HG02610 (cell line): Measurements from ENCODE around the gene SNAI3.
A peak's percentile ranks its signal among the peaks of the same experiment; 100 is the strongest.

Source experiments
- ATAC-seq: cut with Tn5 transposase; IDR thresholded peaks from one replicate; pipeline ENCODE4 v1.9.1; 2021; ENCODE audit warnings: mild to moderate bottlenecking, moderate library complexity; ENCODE audit not compliant: unreplicated experiment

The SNAI3 gene

DNA sequence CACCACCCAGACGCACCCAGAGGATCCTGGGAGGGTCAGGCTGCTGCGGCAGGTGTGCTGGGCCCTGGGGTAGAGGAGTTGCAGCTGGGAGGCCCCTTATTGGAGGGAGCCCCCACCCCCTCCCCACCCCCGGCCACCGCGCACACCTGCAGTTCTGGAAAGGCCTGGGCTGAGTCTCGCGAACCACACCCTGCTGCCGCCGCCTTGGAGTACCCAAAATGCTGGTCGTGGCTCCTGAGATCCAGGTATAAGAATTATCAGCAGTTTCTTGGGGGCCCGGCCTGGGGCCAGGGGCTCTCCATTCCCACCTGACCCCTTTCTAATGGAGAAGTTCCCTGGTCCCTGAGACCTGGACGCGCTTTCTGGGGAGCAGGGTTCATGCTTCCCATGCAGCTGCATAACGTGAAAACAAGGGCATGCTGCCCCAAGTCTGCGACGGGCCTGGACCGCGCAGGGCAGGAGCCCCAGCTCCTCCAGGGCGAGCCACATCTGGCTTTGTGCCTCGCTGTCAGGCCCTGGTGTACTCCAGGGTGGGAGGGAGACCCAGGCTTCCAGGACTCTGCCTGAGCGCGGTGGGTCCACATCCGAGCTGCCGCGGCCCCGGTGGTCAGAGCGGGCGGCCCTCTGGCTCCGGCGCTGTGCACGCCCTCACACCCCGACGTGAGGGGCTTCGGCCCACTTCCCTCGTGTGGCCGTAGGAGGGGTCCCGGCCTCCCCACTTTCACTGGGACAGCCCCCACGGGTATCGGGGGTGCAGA is 7.3 kb upstream of the SNAI3 start:
- no peak for ATAC-seq

DNA sequence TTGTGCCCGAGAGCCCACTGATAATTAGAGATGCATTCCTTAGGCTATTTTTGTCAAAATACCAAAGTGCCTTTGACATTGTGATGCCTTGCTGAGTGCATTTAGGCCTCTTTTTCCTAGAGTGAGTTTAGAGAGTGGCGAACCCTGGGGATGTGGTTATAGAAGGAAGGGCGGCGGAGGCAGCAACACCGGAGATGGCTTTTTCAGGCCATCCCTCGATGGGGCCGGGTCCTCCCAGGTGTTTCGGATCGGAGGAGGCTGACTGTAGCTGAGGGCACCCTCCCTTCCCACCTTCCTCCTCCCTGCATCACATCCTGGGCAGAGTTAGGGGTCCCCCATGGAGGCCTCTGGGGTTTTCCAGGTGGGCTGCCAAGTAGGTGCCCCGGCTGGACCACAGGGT is 6.6 kb upstream of the SNAI3 start:
- ATAC-seq = no peak

DNA sequence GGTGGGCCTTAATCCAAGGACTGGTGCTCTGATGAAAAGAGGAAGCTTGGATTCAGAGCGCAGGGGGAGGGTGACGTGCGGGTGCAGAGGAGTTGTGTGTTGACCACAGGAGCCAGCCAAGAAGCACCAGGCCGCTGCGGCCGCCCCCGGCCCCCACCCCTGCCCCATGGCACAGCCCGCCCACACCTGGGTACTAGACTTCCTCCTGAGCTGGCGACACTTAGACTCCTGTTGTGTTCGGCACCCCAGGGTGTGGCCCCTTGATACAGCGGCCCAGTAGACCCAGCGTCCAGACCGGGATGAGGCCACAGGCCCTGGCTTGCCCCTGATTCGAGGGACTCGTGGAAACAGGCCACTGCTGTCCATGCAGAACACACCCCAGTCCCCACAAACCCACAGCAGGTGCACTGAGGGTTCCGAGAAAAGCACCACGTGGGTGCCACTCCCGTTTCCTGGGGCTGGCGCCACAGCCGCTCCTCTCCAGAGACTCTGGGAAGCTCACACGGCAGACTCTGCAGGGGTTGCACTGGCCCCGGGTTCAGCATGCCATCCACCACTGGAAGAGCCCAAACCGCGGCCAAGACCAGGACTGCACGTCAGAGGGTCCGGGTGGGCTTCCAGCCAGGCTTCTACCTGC is 5.7 kb upstream of the SNAI3 start:
- ATAC-seq = no peak

- ATAC-seq = no peak
Measured at GRCh38 chr16:88691129-88691813, 5.0 kb upstream of the SNAI3 start.

DNA sequence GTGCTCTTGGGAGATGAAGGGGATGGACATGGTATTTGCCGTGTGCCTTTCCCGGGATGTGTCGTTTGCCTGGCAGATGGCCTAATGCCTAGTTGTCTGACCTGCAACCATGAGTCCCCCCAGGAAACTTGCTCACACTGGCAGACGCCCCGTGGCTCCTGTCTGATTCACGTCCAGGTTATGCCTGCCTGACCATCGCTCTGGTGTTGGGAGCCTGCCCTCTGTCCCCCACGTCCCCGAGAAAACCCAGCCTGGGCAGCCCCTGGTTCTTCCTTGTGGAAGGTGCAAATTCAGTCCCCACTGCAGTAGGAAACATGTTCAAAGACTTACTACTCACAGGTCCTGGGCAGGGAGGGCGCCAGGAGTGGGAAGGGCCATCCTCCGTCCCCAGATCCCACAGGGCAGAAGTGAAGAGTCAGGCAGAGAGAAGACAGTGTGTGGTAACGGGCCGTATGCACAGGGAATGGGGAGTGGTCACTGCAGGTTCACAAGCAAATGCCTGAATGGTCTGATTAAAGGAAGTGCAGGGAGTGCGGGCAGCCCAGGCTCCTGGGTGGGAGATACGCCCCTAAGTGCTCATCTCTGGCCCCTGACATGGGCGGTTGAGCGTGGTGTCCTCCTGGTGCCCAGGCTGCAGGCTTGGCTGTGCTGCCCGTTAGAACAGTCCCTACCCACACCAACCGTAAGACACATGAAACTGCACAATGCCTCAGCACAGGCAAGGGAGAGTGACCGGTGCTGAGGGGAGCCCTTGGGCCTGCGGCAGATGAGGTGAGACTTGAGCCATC is 4.2 kb upstream of the SNAI3 start:
- ATAC-seq = no peak

DNA sequence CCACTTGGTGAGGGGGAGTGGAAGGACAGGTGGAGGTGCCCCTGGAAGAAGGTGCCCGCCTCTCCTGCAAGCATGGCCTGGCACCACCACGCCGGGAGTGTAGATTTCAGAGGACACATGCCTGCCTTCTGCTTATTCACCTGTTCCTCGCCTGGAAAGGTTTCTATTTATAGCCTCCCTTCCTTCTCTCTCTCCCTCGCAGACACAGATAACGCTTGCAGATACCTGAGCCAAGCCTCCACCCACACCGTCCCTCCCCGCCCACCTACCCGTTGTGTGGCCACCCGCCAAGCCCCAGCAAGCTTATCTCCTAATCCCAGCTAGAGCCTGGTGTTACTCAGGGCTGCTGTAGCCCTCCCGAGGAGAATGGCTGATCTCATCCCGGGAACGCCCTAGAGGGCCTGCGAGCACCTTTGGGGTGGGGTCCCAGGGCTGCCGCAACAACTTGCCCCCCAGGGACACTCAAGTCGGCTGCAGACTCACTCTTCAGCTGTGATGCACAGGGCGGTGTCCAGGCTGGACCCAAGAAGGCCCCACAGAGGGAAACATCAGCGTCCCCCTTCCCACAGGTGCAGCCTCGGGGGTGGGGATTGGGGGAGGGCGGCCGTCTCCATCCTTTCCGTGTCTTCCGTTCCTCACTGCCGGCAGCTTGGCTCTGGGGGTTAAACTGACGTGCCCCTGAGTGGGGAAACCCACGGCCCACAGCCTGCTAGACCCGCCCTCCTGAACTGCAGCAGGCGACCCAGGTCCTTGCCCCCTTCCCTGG is 1.9 kb upstream of the SNAI3 start:
- no peak for ATAC-seq

- no peak for ATAC-seq
Measured at GRCh38 chr16:88687676-88688012, 1.3 kb upstream of the SNAI3 start.

DNA sequence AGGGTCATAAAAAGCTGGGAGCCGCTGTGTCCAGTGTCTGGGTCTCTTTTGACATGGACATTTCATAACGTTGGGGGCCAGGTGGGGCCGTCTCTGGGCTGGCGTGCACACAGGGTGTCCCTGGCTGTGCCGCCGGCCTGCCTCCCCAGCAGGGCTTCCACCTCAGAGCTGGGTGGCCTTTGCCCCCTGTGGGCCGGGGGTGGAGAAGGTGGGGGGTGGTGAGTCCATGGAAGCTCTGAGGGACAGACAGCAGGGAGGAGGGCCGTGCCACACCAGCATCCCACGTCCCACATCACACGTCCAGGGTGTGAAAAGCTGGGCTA is 908 bp upstream of the SNAI3 start:
- ATAC-seq = no peak

DNA sequence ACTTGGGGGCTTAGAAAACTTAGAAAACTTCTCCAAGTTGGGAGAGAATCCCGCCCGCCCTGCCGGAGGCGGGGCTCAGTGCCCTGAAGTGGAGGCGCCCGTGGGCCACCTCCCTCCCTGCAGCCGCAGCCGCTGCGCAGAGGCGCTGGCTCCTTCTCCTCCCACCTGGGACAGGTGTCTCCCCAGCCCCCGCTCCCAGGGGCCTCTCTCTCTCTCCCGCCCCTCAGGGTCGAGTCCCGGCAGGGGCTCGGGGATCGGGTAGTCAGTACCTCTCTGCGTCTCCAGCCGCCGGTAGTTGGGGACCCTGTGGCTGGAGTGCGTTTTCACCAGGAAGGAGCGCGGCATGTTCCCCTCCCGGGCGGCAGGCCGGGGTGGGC is 257 bp downstream of the SNAI3 start:
- ATAC-seq = peak; percentile 12

- no peak for ATAC-seq
Measured at GRCh38 chr16:88685156-88686061, 898 bp downstream of the SNAI3 start.

DNA sequence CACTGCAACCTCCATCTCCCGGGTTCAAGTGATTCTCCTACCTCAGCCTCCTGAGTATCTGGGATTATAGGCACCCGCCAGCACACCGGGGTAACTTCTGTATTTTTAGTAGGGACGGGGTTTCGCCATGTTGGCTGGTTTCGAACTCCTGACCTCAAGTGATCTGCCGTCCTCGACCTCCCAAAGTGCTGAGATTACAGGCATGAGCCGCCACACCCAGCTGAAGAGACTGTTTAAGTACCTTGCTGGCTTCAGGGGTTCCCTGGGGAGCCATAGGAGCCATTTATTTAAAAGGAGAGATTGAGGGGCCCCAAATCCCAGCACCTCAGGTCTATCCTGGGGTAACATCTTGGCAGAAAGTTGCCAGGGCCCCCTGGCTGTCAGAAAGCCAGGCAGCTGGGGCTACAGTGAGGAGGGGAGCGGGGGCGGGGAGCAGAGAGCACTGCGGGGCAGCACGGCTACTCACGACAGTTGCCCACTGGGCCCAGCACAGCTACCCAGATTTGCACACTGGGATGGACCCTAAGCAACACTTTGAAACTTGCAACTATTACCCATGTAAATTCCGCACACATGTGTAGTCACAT is 1.6 kb downstream of the SNAI3 start:
- ATAC-seq = no peak

DNA sequence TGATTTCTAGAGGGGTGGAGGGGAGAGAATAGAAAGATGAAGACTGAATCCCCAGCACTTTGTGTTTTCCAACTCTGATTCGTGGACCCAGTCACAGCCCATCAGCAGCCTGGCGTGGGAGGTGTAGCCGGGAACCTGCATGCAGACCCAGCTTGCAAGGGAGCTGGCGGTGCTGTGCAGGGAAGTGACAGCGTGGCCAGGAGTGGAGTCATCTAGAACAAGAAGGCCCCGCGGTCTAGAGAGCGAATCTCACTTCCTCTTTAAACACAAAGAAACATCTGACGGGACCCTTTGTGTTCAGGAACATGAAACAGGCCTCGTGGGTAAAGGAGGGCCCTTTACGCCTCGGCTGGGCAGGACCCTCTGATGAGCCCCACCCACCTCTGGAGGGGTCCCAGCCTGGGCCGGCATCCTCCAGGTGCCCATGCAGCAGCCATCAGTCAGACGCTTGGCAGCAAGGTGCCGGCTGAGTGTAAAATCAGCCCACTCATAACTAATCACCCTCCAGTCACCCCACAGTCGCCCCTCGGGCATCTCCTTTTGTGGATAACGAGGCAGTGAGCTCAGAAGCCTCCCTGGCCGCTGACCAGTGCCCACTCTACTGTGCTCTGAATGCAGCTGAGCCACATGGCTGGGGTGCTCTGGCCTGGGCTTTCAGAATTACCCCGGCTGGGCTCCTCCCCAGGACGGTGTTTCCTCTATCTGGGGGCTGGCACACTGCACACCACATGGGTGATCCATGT is 4.4 kb downstream of the SNAI3 start:
- peak; percentile 72 for ATAC-seq

DNA sequence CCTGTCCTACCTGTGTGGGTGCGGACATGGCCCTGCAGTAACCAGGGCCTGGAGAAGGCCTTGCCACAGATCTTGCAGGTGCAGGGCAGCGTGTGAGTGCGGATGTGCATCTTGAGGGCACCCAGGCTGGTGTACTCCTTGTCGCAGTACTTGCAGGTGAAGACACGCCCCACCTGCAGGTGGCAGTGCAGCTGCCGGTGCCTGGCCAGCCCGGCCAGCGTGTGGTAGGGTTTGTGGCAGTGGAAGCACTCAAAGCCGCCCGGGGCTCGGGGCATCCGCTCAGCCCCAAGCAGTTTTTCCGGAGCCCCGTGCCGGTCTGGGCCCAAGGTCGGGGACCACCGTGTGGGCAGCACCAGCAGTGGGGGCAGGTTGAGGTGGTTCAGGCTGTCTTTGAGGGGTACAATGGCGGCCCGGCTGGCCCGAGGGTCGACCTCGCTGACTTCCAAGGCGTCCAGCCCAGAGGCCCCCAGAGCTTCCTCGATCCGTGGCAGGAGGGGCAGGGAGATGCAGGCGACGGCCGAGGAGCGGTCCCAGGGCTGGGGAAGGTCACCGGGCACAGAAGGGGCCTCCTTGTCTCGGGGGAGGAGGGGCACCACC is 5.1 kb downstream of the SNAI3 start:
- ATAC-seq = no peak

- no peak for ATAC-seq
Measured at GRCh38 chr16:88680554-88681083, 5.7 kb downstream of the SNAI3 start.

DNA sequence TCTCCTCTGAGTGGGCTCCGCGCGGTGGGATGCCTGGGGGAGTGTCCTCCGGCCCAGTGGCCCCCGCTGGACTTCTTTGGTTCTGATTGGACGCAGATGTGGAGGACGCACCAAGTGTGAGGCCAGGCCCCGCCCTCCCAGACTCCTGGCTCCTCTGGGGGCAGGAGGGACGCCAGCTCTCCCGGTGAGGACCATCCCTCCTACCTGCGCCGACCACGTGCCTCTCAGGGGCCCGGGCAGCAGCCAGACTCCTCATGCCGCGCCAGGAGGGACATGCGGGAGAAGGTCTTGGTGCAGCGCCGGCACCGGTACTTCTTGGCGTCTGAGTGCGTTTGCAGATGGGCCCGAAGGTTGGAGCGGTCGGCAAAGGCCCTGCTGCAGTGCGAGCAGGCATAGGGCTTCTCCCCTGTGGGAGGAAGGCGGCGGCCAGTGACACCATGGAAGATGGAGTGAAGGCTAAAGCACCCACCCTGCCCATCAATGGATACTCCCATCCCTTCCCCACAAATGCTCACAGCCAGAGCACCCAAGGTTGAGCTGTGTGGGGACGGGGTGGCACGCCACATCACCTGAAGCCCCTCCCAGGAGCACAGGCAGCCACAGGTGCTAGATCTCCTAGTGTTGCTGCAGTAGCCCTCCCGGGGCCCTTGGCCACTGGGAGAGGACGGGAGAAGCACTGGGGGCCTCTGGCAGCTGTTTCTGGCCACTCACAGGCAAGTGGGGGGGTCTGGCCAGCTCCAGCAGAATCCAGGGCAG is 7.9 kb downstream of the SNAI3 start:
- ATAC-seq = no peak

DNA sequence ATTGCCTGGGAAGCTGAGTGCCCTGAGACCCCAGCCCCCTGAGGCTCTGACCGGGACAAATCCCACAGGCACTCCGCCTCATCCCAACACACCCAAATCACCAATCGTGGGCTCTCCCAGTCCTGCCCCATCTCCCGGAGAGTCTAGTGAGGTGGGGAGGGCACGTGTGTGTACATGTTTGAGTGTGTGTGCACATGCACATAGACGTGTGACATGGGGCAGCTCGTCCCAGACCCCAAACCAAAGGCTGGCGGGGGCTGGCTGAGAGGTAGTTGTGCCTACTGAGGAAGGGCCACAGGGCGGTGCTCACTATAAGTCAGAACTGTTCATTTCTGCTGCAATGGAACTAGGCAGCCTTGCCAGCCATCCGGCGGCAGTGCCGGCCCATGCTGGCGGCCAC is 8.6 kb downstream of the SNAI3 start:
- ATAC-seq = no peak

DNA sequence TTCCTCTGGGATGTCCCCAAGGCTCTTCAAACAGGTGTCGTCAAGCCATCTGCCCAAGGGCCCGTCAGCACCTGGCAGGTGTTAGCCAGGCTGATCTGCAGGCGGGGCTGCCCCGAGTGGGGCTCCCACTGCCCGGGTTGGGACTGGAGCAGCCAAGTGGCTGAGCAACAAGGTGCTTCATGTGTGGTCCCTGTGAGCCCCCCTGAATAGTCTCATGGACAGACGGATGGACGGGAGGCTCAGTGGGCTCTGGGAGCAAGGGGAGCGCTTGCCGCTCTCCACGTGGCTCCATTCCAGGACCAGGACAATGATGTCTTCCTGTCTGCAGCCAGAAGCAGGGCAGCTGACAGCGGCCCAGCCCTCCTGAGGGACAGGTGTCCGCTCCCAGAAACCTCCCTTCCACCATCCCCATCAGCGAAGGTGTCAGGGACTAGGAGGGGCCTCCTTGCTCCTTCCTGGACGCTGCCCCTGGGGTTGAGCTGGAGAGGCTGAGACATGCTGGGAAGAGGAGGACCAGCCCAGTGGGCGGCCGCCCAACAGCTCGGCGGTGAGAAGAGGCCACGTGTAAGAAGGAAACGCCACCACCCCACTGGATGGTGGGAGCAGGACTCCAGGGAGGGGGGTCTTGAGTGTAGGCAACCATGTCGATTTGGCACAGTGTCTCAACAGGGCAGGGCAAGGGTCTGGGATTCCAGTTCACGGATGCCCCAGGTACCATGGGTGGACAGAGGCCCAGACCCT is 9.6 kb downstream of the SNAI3 start:
- ATAC-seq = no peak
